Measurements from ENCODE around the gene SDK1. TPM values are rescaled to one million over a fixed set of nuclear protein-coding genes. Genes with fewer than 3 reads are reported as not detected.

Gene SDK1
- total RNA-seq, 1 donor = 0.43 TPM

GRCh38 chr7:4159761-4160554, 858.9 kb downstream of the SDK1 start:
- no peak overlapping the region for H3K4me3 ChIP-seq (ENCODE audit: low read depth, low read length)
- no peak for TF ChIP-seq CTCF (IDR thresholded peaks at IDR 0.05; ENCODE audit: insufficient read depth, low read depth, low read length)
- no peak for DNase-seq (ENCODE audit: low read depth)

GRCh38 chr7:4162884-4163564, 862.0 kb downstream of the SDK1 start:
- no peak overlapping the region for H3K4me3 ChIP-seq (ENCODE audit: low read depth, low read length)
- no peak for TF ChIP-seq CTCF (IDR thresholded peaks at IDR 0.05; ENCODE audit: insufficient read depth, low read depth, low read length)

GRCh38 chr7:4163565-4164203, 862.6 kb downstream of the SDK1 start:
- TF ChIP-seq CTCF (IDR thresholded peaks at IDR 0.05; ENCODE audit: insufficient read depth, low read depth, low read length) = no peak
- no peak for DNase-seq (ENCODE audit: low read depth)
- no peak overlapping the region for H3K4me3 ChIP-seq (ENCODE audit: low read depth, low read length)

More at GRCh38 chr7:4162884-4163564, 862.0 kb downstream of the SDK1 start:
- no peak for DNase-seq (ENCODE audit: low read depth)

- H3K4me3 ChIP-seq (ENCODE audit: low read depth, low read length) = no peak overlapping the region
- no peak for TF ChIP-seq CTCF (IDR thresholded peaks at IDR 0.05; ENCODE audit: insufficient read depth, low read depth, low read length)
- no peak for DNase-seq (ENCODE audit: low read depth)
Observed at GRCh38 chr7:4164556-4164955, 863.5 kb downstream of the SDK1 start.

- no peak overlapping the region for H3K4me3 ChIP-seq (ENCODE audit: low read depth, low read length)
- no peak for DNase-seq (ENCODE audit: low read depth)
- TF ChIP-seq CTCF (IDR thresholded peaks at IDR 0.05; ENCODE audit: insufficient read depth, low read depth, low read length) = no peak
Observed at GRCh38 chr7:4166340-4166739, 865.3 kb downstream of the SDK1 start.

- no peak for TF ChIP-seq CTCF (IDR thresholded peaks at IDR 0.05; ENCODE audit: insufficient read depth, low read depth, low read length)
- H3K4me3 ChIP-seq (ENCODE audit: low read depth, low read length) = no peak overlapping the region
- no peak for DNase-seq (ENCODE audit: low read depth)
Observed at GRCh38 chr7:4166807-4167206, 865.8 kb downstream of the SDK1 start.
